BLaER1 treated with 17β-estradiol and CSF1 and Interleukin-3, amounts not matched to agents 10 nM and 100 nM (cell line): Measurements from ENCODE around the gene OSGIN1.

ENCODE experiments used
- H3K27ac ChIP-seq, 11 experiments: shearing (Covaris generic); formaldehyde crosslinking; 2 replicates each; pipeline ENCODE4 v1.8.1; 2022
- H3K27me3 ChIP-seq, 11 experiments: shearing (Covaris generic); formaldehyde crosslinking; 2 replicates each; pipeline ENCODE4 v1.8.1; 2022
- H3K36me3 ChIP-seq, 11 experiments: shearing (Covaris generic); formaldehyde crosslinking; 2 replicates each; pipeline ENCODE4 v1.8.1; 2022
- H3K4me1 ChIP-seq, 10 experiments: shearing (Covaris generic); formaldehyde crosslinking; 2 replicates each; pipeline ENCODE4 v1.8.1; 2022
- H3K4me2 ChIP-seq, 11 experiments: shearing (Covaris generic); formaldehyde crosslinking; 2 replicates each; pipeline ENCODE4 v1.8.1; 2022
- H3K4me3 ChIP-seq, 10 experiments: shearing (Covaris generic); formaldehyde crosslinking; 2 replicates each; pipeline ENCODE4 v1.8.1; 2022
- H3K9ac ChIP-seq, 11 experiments: shearing (Covaris generic); formaldehyde crosslinking; 2 replicates each; pipeline ENCODE4 v1.8.1; 2022
- H3K9me3 ChIP-seq, 11 experiments: shearing (Covaris generic); formaldehyde crosslinking; replicated peaks in 1 of 11; 2 replicates each; pipeline ENCODE4 v1.8.1; 2022
- H4K20me1 ChIP-seq, 11 experiments: shearing (Covaris generic); formaldehyde crosslinking; 2 replicates each; pipeline ENCODE4 v1.8.1; 2022
- Cebpa-rat ChIP-seq, 11 experiments: shearing (Covaris generic); IDR thresholded peaks; 2 replicates each; pipeline ENCODE4 v1.8.1; 2022

The OSGIN1 gene

DNA sequence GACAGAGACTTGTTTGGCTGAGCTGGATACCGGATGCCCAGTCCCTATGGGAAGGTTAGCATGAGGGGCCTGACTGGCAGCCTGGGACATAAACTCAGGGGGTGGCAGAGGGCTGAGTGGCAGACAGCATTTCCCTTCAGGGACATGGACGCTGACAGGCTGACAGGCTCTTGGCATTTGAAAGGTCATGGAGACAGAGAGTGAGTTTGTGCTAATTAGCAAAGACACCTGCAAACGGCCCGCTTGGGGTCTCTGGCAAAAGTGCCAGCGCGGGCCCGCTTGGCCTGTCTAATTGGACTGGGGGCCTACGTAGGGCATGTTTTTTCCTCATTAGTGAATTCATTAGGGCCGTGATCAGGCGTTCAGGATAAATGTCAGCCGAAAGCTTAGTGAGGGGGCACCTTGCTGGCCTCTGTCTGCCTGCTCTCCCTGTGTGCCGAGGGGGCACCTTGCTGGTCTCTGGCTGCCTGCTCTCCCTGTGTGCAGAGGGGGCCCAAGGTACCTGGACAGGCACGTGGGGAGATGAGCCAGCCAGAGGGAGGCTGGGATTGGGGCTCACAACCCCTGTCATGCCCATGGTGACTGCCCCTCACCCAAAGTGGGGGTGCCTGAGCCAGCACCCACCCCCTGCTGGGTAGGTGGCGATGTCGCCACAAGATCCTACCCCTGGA is 22.7 kb downstream of the OSGIN1 start:
- no peak overlapping the region for H3K4me3 ChIP-seq
- H3K36me3 ChIP-seq = no peaks in the 10 kb centered on the region; a peak in 1 of 22 replicates
- no peak overlapping the region for H3K27ac ChIP-seq
- no peak overlapping the region for H3K9ac ChIP-seq
- peaks cover 17 to 24% (median 22%) of the 10 kb centered on the region in 11 experiments for H3K9me3 ChIP-seq
- H3K4me1 ChIP-seq = peaks cover 0 to 12% (median 3%) of the 10 kb centered on the region in 10 experiments; a peak in 6 of 20 replicates
- H3K4me2 ChIP-seq = no peak overlapping the region
- peaks cover 0 to 7% (median 0%) of the 10 kb centered on the region in 11 experiments; a peak in 1 of 22 replicates for H3K27me3 ChIP-seq
- peaks cover 0 to 26% (median 0%) of the 10 kb centered on the region in 11 experiments; a peak in 5 of 22 replicates for H4K20me1 ChIP-seq
- TF ChIP-seq Cebpa-rat (IDR thresholded peaks at IDR 0.05) = no peak

DNA sequence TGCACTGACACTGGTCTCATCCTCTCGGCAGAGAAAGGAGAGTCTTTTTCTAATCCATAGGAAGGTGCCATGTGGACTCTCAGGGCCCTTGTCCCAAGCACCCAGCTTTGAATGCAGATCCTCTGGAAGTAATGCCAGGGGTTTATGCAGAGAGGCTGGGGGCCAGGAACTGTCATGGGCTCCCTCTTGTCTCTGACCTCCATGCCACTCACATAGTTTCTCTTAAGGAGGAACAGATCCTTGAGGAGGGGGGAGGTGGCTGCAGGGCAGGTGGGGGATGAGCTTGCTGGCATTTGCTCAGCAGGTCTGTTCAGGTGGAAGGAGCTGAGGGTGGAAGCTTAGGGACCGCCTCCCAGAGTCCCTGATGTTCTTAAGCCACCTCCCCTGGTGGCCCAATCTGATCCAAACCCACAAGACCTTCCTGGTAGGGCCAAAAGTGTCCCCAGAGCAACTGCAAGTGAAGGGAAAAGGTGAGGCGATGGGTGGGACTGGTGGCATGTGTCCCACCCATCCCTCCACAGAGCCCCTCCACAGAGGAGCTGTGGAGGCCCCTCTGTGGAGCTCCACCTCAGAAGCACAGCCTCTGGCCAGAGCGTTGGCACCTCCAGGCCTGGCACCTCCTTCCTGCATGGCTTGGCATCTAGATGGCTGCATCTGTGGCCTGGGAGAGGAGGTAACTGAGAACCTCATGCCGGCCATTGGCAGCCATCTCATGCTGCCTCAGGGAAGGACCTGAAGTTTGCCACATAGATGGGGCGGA is 24.2 kb downstream of the OSGIN1 start:
- Histone ChIP-seq H3K4me1 (peaks cover 0 to 12% (median 3%) of the 10 kb centered on the region in 10 experiments; a peak in 5 of 20 replicates), H3K9me3 (peaks cover 17 to 24% (median 22%) of the 10 kb centered on the region in 11 experiments)
- no peak for TF ChIP-seq Cebpa-rat (IDR thresholded peaks at IDR 0.05)

DNA sequence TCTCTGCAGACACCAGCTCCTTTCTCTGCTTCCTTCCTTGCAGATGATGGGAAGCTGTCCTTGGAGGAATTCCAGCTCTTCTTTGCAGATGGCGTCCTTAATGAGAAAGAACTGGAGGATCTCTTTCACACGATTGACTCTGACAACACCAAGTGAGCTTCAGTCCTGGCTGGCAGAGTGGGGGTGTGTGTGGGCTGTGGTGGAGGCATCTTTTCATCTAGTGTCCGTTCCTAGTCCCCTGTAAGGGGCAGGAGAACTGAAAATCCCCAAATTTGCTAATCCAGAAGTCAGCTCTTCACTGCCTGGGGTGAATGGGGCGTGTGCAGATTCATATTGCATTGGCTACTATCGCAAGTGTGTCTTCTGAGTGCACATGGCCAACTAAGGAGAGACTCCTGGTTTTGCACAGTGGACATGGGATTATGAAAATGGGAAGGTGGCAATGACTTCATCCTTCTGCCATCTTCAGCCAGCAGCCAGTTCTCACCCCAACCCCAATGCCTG is 25.4 kb downstream of the OSGIN1 start:
- peaks cover 0 to 12% (median 3%) of the 10 kb centered on the region in 10 experiments; a peak in 5 of 20 replicates for H3K4me1 ChIP-seq
- H3K4me3 ChIP-seq = no peak overlapping the region
- no peak overlapping the region for H3K9ac ChIP-seq
- H3K36me3 ChIP-seq = no peaks in the 10 kb centered on the region; a peak in 1 of 22 replicates
- no peak for TF ChIP-seq Cebpa-rat (IDR thresholded peaks at IDR 0.05)
- no peak overlapping the region for H3K27ac ChIP-seq
- peaks cover 17 to 24% (median 22%) of the 10 kb centered on the region in 11 experiments for H3K9me3 ChIP-seq
- H3K27me3 ChIP-seq = no peaks in the 10 kb centered on the region
- H4K20me1 ChIP-seq = peaks cover 0 to 10% (median 0%) of the 10 kb centered on the region in 11 experiments; a peak in 3 of 22 replicates
- no peak overlapping the region for H3K4me2 ChIP-seq

More for the DNA sequence above, 24.2 kb downstream of the OSGIN1 start:
- no peaks in the 10 kb centered on the region; a peak in 1 of 22 replicates for H3K36me3 ChIP-seq
- H3K4me3 ChIP-seq = no peak overlapping the region
- no peak overlapping the region for H3K4me2 ChIP-seq
- H3K9ac ChIP-seq = no peak overlapping the region
- no peak overlapping the region for H3K27ac ChIP-seq
- H4K20me1 ChIP-seq = peaks cover 0 to 16% (median 0%) of the 10 kb centered on the region in 11 experiments; a peak in 3 of 22 replicates
- H3K27me3 ChIP-seq = no peaks in the 10 kb centered on the region

DNA sequence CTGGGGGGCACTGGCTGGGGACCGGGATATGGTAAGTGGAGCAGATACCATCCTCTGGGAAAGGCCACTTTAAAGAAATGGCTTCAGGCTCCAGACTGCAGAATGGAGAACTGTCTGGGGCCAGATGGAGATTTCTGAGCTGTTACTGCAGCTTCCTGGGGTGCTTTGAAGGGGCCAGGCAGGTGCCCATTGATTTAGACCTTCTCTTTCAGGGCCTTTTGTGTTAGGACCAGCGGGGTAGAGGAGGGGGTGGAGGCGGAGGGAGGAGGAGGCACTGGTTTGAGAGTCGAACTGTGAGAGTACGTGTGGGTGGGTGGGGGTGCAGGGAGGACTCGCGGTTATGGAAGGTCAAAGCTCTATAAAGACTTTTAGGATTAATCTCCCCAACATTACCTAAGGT is 26.4 kb downstream of the OSGIN1 start:
- H3K4me3 ChIP-seq = no peak overlapping the region
- no peaks in the 10 kb centered on the region for H3K27me3 ChIP-seq
- H3K9me3 ChIP-seq = peaks cover 17 to 24% (median 22%) of the 10 kb centered on the region in 11 experiments
- no peaks in the 10 kb centered on the region for H4K20me1 ChIP-seq
- no peak overlapping the region for H3K9ac ChIP-seq
- no peak overlapping the region for H3K27ac ChIP-seq
- H3K4me1 ChIP-seq = peaks cover 0 to 5% (median 1%) of the 10 kb centered on the region in 10 experiments; a peak in 5 of 20 replicates
- no peak overlapping the region for H3K4me2 ChIP-seq
- no peaks in the 10 kb centered on the region; a peak in 1 of 22 replicates for H3K36me3 ChIP-seq
- no peak for TF ChIP-seq Cebpa-rat (IDR thresholded peaks at IDR 0.05)

DNA sequence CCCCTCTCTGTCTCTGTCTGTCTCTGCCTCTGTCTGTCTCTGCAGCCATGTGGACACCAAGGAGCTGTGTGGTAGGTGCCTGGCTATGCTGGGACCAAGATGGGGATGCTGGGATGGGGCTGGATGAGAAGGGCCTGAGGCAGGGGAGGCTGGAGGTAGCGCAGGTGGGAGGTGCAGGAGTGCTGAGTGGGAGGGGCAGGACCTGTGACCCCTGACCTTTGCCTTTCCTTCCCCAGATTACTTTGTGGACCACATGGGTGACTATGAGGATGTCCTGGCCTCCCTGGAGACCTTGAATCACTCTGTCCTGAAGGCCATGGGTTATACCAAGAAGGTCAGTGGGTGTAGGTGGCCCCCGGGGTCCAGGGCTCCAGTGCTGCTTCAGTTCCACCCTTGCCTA is 27.8 kb downstream of the OSGIN1 start:
- H3K4me3 ChIP-seq = no peak overlapping the region
- H3K36me3 ChIP-seq = no peaks in the 10 kb centered on the region; a peak in 1 of 22 replicates
- TF ChIP-seq Cebpa-rat (IDR thresholded peaks at IDR 0.05) = no peak
- no peaks in the 10 kb centered on the region for H3K4me1 ChIP-seq
- no peaks in the 10 kb centered on the region for H4K20me1 ChIP-seq
- H3K27ac ChIP-seq = no peak overlapping the region
- no peaks in the 10 kb centered on the region for H3K27me3 ChIP-seq
- H3K9ac ChIP-seq = no peak overlapping the region
- no peak overlapping the region for H3K4me2 ChIP-seq
- H3K9me3 ChIP-seq = peaks cover 17 to 24% (median 22%) of the 10 kb centered on the region in 11 experiments

DNA sequence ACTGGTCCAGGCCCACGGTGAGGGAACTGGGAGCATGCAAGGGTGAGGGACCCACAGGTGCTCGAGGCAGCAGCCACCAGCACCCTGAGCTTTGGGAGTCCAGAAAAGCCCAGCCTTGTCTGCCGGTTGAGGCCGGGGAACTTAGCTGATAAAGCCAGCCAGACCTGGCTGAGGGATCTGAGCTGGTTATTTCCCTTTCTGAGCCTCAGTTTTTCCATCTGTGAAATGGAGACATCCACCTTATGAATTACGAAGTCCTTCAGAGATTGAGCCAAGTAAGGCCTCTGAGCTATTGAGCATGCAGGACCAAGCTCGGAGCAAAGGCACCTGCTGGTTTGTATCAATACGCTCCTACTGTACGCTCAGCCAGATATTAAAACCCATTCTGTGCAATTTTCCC is 28.8 kb downstream of the OSGIN1 start:
- TF ChIP-seq Cebpa-rat (IDR thresholded peaks at IDR 0.05) = no peak
- H4K20me1 ChIP-seq = no peaks in the 10 kb centered on the region
- no peaks in the 10 kb centered on the region for H3K27me3 ChIP-seq
- no peak overlapping the region for H3K4me2 ChIP-seq
- H3K4me3 ChIP-seq = no peak overlapping the region
- H3K9ac ChIP-seq = no peak overlapping the region
- H3K36me3 ChIP-seq = no peaks in the 10 kb centered on the region; a peak in 1 of 22 replicates
- H3K9me3 ChIP-seq = peaks cover 17 to 24% (median 22%) of the 10 kb centered on the region in 11 experiments
- H3K27ac ChIP-seq = no peak overlapping the region
- H3K4me1 ChIP-seq = no peaks in the 10 kb centered on the region

DNA sequence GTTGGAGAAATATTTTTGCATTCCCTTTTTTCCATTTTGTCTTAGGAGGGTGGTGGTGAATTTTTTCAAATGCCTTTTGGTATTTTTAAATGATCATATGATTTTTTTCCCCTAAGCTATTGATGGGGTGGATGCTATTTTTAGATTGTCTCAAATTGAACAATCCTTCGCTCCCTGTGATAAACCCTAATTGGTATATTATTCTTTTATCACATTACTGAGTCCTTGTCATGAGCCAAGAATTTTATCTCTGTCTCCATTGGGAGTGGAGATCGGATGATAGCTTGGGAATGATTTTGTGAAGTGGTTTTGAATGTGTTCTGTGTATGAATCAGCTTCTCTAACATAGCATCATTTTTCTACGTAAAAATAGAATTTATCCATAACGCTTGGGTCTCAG is 30.5 kb downstream of the OSGIN1 start:
- no peak overlapping the region for H3K4me3 ChIP-seq
- no peaks in the 10 kb centered on the region for H4K20me1 ChIP-seq
- no peaks in the 10 kb centered on the region for H3K4me1 ChIP-seq
- no peaks in the 10 kb centered on the region; a peak in 1 of 22 replicates for H3K36me3 ChIP-seq
- H3K27me3 ChIP-seq = no peaks in the 10 kb centered on the region
- peaks cover 6 to 10% (median 9%) of the 10 kb centered on the region in 11 experiments for H3K9me3 ChIP-seq
- H3K9ac ChIP-seq = no peak overlapping the region
- no peak overlapping the region for H3K4me2 ChIP-seq
- H3K27ac ChIP-seq = no peak overlapping the region
- TF ChIP-seq Cebpa-rat (IDR thresholded peaks at IDR 0.05) = no peak

DNA sequence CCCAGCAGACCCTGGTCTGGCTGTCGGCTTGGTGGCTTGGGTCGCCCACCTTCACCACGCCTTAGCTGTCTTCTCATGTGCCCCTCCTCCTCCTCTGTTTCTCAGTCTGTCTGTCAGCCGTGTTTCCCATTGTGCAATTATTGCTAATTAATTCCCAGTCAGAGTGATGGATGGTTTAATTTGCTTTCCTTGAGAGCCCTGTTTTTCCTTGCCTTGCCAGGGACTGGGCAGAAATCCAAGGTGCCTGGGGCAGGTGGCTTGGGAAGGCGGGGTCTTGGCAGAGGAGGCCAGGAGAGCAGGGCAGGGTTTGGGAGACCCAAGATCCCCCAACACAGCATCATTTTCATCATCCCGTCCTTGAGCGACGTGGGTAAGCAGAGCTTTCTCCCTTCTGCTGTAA is 36.3 kb downstream of the OSGIN1 start:
- Histone ChIP-seq H3K27me3 (peaks cover 0 to 4% (median 0%) of the 10 kb centered on the region in 11 experiments; a peak in 1 of 22 replicates), H3K9ac (no peak overlapping the region)

DNA sequence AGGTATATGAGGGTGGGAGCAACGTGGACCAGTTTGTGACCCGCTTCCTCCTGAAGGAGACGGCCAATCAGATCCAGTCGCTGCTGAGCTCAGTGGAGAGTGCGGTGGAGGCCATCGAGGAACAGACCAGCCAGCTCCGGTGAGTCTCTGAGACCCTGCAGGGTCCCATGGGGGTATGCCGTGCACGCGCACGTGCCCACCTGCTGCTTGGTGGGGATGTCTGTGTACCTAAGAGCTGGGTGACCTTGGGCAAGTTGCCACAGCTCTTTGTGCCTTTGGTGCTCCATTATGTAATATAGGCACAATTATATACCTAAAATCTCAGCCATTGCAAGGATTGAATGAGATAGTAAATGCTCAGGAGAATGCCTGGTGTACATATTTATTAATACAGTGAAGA is 37.5 kb downstream of the OSGIN1 start:
- TF ChIP-seq Cebpa-rat (IDR thresholded peaks at IDR 0.05) = no peak
- H3K27ac ChIP-seq = no peak overlapping the region

More for the DNA sequence above, 36.3 kb downstream of the OSGIN1 start:
- H3K4me1 ChIP-seq = peaks cover 15 to 23% (median 19%) of the 10 kb centered on the region in 10 experiments
- no peak overlapping the region for H3K27ac ChIP-seq
- H3K4me3 ChIP-seq = no peak overlapping the region
- no peak overlapping the region for H3K4me2 ChIP-seq
- H3K9me3 ChIP-seq = peaks cover 0 to 13% (median 0%) of the 10 kb centered on the region in 11 experiments; a peak in 5 of 22 replicates
- H4K20me1 ChIP-seq = no peaks in the 10 kb centered on the region
- TF ChIP-seq Cebpa-rat (IDR thresholded peaks at IDR 0.05) = no peak
- no peaks in the 10 kb centered on the region for H3K36me3 ChIP-seq

More for the DNA sequence above, 37.5 kb downstream of the OSGIN1 start:
- Histone ChIP-seq H3K4me2 (no peak overlapping the region), H3K4me1 (peaks cover 27 to 35% (median 31%) of the 10 kb centered on the region in 10 experiments), H3K36me3 (no peaks in the 10 kb centered on the region), H3K4me3 (no peak overlapping the region), H3K27me3 (peaks cover 0 to 4% (median 0%) of the 10 kb centered on the region in 11 experiments; a peak in 1 of 22 replicates), H4K20me1 (no peaks in the 10 kb centered on the region), H3K9me3 (peaks cover 0 to 13% (median 0%) of the 10 kb centered on the region in 11 experiments; a peak in 5 of 22 replicates), H3K9ac (no peak overlapping the region)
